HG02840 (cell line): ENCODE measurements around the gene FHIT.
"Not testable (repeated sequence)": the region's sequence is repeated elsewhere in the genome, so short reads cannot be mapped to it uniquely, and the experiment has no call there.

Experiments used
- ATAC-seq: cut with Tn5 transposase; IDR thresholded peaks from one replicate; pipeline ENCODE4 v1.9.1; 2021; ENCODE audit warnings: mild to moderate bottlenecking, moderate library complexity, moderate number of reproducible peaks; ENCODE audit not compliant: unreplicated experiment, low FRiP score

FHIT gene

DNA sequence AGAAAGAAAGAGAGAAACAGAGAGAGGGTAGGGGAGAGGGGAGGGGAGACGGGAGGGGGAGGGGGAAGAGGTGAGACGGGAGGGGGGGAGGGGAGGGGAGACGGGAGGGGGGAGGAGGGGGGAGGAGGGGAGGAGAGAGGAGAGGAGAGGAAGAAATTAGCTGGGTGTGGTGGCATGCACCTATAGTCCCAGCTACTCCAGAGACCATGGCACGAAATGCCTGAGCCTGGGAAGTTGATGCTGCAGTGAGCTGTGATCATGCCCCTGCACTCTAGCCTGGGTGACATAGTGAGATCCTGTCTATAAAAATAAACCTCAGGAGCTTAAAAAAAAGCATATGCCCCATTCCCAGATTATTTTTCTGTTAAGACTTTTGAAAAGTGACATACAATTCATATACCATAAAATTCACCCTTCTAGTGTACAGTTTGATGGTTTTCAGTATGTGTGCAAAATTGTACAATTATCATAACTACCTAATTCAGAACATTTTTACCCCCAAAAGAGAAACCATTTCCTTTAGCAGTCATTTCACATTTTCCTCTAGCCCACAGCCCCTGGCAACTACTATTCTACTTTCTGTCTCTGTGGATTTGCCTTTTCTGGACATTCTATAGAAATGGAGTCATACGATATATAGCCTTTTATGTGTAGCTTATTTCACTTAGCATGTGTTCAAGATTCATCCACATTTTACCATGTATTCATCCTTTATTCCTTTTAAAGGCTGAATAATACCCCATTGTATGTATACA, 699.6 kb downstream of the FHIT start:
- ATAC-seq: no peak

DNA sequence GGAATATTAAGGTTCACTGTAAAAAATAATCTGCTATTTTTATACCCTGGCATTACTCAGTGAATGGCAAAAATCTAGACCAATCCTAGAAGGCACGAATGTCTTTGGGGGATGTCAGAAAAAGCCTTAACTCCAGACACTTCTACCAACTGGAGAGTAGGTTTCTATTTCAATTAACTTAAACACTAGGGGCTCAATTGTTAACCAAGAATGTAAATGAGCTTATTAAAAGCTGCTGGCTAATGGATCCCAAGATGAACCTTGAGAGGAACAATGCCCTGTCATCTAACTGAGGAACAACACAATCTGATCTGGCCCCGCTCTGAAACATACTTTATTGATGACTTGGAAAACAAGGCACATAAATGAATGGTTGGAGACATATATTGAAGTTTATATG, 701.4 kb downstream of the FHIT start:
- ATAC-seq: no peak

DNA sequence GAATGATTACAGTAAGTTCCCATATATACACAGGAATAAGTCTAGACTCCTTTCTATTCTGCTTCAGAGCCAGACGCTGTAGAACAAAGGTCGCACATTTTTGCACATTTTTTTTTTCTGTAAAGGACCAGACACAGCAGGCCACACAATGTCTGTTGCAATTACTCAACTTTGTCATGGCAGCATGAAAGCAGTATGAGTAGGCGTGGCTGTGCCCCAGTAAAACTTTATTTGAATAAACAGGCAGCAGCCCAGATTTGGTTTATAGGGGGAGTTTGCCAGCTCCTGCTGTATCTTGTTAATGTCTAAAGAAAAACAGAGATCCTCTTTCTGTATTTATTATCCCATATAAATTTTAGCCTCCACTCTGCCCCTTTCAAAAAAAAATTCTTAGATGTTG, 708.3 kb downstream of the FHIT start:
- ATAC-seq: no peak

DNA sequence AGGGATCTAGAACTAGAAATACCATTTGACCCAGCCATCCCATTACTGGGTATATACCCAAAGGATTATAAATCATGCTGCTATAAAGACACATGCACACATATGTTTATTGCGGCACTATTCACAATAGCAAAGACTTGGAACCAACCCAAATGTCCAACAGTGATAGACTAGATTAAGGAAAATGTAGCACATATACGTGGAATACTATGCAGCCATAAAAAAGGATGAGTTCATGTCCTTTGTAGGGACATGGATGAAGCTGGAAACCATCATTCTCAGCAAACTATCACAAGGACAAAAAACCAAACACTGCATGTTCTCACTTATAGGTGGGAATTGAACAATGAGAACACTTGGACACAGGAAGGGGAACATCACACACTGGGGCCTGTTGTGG, 711.9 kb downstream of the FHIT start:
- not testable (repeated sequence) for ATAC-seq

DNA sequence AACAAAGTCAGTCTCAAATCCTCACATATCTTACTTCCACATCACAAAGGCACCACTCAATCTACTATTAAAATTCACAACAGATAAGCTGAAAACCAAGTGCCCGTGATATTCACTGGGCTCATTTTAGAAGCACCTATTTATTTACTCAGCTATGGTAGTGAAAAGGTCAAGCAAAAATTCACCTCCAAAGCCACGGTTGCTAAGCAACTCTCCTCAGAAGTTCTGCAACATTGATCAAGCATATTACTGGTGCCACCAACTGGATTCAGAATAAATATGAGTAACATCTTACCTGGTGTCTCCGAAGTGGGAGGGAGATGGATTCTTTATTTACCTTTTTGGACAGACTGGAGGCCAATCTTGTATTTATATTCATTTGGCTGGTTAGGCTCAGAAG, 714.8 kb downstream of the FHIT start:
- no peak for ATAC-seq

DNA sequence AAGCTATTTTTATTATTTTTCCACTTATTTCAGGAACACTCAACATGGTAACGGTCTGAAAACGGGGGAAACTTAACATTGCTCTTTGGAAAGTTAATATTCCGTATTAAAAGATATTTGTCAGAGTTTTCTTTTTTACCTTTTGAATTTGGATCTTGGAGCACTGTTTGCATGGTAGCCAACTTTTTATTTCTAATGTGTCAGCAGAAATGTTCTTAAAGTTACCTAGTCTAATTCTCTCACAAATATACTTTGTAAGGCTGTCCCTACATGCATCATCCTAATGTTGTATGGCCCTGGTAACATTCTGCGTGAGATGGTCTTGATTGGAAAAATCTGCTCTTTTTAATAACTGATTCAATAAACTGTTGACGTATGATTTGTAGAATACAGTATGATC, 719.5 kb downstream of the FHIT start:
- no peak for ATAC-seq

DNA sequence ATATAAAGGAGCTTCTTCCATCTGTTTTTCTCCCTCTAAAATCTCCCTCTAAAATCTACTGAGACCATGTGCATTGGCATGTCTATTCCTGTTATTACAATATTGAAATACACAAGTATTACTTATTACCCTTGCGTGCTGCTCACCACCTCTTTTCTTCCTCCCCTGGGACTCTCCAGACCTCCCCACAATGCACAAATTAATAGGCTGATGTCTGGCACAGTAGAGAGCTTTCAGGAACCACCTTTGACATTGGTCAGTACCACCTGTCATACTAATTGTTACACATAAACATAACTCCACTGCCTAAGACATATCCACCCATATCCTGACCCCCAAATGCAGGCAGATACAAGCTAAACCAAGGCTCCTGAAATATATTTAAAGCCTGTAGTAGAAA, 722.6 kb downstream of the FHIT start:
- no peak for ATAC-seq

DNA sequence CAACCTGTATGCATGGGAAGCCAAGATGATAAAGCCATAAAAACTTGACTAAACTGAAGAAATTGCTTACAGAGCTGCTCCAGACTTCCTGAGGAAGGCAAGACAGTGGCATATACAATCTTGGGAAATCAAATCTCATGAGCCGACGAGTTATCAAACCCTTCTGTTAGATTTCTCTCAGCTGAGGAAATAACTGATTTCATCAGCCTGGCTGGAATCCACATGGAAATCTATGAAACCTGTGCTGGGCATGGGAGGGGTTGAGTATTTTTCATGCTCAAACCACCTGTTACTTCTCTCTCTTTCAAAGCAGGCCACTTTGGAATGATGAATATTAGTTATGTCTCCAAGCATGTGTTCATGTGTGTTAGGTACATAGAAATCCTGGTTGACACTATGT, 727.7 kb downstream of the FHIT start:
- no peak for ATAC-seq

DNA sequence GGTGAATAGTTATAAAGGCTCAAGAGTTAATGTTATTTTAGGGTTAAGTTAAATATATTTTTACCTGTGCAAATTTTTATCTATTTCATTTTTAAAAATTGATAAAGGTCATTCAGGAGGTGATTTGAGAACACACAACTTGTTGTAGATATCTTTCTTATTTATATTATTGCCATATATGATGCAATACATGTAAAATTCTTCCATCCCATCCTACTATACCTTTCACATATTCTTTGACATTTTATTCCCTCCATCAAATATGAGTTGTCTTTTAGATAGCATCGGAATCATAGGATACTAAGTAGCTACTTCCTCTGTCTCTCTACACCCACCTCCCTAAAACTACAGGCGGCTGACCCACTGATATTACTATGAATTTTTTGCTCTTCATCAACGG, 734.1 kb downstream of the FHIT start:
- ATAC-seq: no peak

DNA sequence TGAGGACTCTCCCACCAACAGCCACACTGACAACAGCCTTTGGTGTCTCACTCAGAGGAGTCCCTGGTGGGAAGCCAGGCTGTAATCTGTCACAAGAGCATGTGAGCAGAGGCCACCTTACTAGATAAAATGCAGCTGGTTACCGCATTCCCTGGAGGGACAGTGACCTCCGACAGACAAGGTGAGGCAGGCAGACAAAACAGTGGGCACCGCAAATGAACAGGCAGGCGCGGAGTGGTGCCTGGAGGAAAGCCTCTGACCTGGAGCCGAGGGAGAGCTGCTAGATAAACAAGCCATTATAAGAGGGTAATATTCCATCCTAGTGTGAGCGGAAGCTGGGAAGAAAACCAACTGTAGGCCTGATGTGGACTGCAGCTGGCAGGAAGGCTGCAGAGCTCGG, 736.4 kb downstream of the FHIT start:
- no peak for ATAC-seq

DNA sequence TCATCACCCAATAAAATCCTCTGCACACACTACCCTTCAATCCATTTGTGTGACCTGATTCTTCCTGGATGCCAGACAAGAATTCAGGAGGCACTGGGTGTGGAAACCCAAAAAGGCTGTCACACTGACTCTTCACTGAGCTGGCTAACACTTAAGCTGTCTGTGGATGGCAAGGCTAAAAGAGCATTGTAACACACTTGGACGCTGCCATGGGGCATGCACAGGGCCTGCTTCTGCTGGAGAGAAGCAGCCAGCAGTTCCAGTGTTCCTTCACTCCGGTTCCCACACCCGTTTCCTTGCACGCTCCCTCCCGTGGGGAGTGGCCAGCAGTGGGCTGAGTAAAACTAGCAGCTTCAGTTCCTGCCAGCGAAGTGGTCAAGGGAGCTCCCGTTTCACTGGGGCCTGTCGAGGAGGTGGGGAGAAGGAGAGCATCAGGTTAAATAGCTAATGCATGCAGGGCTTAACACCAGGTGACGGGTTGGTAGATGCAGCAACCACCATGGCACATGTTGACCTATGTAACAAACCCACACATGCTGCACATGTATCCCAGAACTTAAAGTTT, 737.1 kb downstream of the FHIT start:
- no peak for ATAC-seq

DNA sequence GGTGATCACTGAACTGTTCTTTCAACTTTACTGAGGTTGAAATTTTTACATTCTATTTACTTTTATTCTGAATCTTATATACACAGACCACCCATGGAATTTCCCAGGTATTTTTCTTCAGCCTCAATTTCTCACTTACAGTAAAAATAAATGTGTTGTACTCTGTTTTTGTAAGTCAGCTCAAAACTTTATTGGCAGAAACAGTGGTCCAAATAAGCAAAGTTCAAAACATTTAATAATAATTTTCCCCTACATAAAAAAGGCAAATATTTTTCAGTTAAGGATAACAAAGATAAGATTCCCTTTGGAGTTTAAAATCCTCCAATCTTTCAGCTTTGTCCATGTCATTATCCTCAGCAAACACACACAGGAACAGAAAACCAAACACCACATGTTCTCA, 738.0 kb downstream of the FHIT start:
- no peak for ATAC-seq

DNA sequence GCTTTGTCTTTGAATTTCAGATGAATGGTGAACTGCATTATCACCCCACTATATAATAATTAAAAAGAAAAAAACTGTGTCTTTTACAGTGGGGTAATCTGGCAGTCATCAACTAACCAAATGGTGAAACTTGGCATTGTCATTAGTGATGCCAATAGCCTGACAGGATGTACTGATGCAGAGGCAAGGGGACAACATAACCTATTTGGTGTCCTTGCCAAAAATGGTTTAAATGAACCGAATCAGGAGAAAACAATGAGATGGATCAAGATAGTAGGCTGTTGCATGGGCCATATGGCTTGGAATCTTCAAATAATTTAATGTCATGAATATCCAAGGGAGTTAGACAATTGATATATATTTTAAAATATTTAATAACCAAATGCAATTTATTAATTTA, 738.7 kb downstream of the FHIT start:
- ATAC-seq: no peak

DNA sequence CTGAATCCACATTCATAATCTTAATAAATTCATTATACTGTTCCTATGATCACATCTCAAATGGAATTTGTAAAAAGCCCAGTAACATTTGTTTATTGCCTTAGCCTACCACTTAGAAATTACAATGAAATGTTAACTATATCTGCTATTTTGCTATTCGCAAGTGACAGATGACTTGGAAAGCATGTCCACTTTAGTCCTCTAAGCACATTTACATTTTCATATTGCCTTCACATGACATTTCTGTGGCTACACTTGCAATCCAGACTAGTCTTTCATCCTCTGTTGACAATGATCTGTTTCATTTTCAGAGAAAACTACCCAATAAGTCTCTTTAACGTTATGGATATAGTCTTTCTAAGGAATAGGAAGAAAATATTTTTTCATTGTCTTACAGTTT, 741.8 kb downstream of the FHIT start:
- ATAC-seq: no peak

DNA sequence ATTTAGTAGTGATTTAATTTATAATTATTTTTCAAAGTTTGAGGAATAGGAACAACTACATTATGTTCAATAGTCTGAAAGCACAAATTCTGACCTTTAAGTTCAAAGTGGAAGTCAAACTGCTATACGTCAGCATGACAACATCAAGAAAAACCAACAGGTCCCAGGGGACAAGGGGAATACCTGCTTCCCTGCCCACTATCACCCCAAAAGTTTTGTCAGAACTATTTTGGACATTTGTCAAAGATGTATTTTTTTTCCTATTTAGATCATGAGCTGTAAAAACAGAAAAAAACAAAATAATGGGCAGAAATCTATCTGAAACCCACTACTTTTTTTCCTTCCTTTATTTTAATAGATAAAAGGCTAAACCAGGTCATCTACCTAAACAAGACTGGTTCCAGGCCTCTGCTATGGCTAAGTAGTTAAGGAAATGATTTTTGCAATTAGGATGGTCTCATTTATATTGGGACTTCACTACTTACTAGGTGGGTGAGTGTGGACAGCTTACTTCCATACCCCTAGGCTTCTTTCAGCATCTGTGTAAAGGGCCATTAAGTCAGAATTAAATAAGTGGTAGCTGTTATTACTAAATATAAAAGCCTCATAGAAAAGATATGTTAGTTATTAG, 746.3 kb downstream of the FHIT start:
- ATAC-seq: no peak

DNA sequence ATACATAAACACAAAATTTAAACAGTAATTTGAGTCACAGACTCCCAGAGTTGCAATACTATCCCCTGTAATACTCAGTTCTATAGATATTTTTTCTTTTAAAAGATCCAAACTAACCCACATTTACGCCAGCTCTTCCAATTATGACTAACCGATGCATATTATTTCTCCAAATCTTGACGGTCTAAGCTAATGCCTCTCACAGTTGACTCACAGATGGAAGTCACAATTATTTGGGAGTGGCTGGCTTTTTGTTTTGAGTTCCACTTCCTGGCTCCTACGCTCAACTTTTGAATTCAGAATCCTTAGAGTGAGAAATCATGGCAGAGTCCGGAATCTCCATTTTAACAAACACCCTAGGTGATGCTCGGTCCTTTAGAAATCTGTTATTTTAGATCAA, 749.9 kb downstream of the FHIT start:
- no peak for ATAC-seq

DNA sequence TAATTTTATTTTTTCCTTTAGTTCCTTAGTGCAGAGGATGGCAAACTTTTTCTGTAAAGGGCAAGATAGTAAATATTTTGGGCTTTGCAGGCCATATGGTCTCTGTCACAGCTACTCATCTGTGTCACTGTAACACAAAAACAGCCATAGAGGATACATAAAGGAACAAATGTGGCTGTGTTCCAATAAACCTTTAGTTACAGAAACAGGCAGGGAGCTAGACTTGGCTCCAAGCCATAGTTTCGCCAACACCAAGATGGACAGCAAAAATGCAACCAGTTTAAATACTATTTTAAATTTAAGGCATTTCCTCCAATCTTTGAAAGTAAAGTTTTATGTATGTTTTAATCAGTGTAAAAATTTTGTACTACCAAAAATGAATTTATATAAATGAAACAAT, 753.4 kb downstream of the FHIT start:
- no peak for ATAC-seq

DNA sequence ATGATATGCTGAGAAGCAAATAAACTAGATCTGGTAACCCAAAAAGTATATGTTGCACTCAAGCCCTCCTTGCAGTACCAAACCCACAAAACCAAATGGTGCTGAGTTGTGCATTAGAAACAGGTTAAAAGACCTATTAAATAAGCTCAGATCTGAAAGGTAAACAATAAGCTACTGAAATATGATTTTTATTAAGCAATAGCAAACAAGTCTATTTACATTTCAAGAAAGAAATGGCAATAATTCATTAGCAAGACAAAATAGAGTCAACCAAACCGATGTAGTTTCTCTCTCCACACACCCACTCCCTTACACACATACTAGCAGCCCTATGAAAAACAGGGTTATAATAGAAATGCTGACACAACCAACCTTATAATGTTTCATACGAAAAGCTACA, 760.3 kb downstream of the FHIT start:
- ATAC-seq: no peak

DNA sequence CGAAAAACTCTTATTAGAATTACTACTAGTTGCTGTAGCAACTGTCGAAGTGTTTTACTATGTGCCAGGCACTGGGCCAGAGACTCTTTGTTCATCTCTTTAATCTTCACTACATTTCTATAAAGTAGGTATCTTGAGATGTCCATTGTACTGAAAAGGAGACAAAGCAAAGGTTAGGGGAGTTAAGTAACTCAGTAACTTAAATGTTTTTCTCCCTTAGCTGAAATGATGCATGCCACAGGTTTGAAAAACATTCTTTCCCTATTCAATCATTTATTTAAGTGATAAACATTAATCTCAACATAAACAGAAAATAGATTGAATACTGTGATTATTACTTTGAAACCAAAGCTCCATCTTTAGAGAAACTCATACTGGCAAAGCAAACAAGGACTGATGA, 776.2 kb downstream of the FHIT start:
- no peak for ATAC-seq

DNA sequence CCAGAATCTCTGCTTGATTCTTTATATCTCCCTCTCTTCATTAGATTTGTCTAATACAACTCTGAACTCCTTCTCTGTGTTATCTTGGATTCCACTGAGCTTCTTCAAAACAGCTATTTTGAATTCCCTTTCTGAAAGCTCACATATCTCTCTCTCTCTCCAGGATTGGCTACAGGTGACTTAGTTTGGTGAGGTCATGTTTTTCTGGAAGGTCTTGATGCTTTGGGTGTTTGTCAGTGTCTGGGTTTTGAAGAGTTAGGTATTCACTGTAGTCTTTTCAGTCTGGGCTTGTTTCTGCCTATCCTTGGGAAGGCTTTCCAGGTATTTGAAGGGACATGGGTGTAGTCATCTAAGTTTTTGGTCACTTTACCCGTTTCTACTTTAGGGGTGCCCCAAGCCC, 781.8 kb downstream of the FHIT start:
- no peak for ATAC-seq

DNA sequence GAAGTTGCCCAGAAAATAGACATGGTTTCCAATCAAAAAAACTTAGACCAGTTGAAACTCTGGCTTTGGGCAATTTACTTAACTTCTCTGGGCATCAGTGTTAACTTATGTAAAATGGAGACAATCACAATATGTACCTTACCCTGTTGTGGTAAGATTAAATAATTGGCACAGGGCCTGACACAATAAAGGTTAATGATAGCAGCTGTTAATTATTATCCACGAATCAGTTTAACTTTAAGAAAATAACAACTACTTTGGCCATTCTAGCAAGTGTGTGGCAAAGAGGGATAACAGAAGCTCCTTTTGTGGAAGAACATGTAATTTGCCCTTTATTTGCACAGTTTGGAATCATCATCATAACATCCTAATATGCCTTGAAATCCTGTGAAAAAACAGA, 787.6 kb downstream of the FHIT start:
- ATAC-seq: no peak

DNA sequence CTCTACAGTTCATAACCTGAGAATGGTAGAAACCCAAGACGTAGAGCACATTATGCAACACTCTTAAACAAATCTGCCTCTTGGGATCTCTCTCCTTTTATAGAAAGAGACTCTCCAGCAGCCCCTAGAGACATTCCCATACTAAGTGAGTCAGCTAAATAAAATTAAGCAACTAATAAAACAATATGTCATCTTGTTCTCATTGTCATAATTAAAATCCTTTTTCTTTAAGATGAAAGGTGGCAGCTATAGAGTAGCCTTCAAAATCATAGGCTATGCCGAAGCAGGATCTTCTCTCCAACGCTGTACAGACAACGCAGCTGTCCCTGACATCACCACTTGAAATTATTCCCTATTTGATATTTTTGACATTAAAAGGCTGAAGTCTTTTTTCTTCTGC, 790.0 kb downstream of the FHIT start:
- ATAC-seq: no peak
